SK-N-SH treated with all-trans-retinoic acid at 6 μM for 48 hours (cell line): Measurements from ENCODE around the gene GCNT2.

ENCODE experiments used
- ATAC-seq: fragments of 200-7000 bp; cut with Tn5 transposase; 3 replicates; pipeline ENCODE4 v1.9.1; 2020; ENCODE audit warnings: mild to moderate bottlenecking, moderate library complexity
- ARNTL ChIP-seq: fragments of 450-650 bp; formaldehyde crosslinking; IDR thresholded peaks from 2 replicates; pipeline ENCODE4 v1.5.0; 2020; ENCODE audit warnings: low read depth, mild to moderate bottlenecking, moderate library complexity, borderline replicate concordance
- BACH2 ChIP-seq: fragments of 250-450 bp; sonication (Bioruptor Pico); IDR thresholded peaks from 2 replicates; pipeline ENCODE4 v1.9.0; 2021; ENCODE audit warnings: mild to moderate bottlenecking, borderline replicate concordance
- CSDC2 ChIP-seq: fragments of 250-450 bp; sonication (Bioruptor Pico); IDR thresholded peaks from 2 replicates; pipeline ENCODE4 v1.5.0; 2020; ENCODE audit warnings: mild to moderate bottlenecking, moderate library complexity
- CSRNP3 ChIP-seq: fragments of 250-450 bp; sonication (Bioruptor Pico); IDR thresholded peaks from 2 replicates; pipeline ENCODE4 v1.5.1; 2021; ENCODE audit warnings: mild to moderate bottlenecking, moderate library complexity
- ESRRG ChIP-seq: fragments of 250-450 bp; sonication (Bioruptor Pico); IDR thresholded peaks from 2 replicates; pipeline ENCODE4 v1.6.1; 2021; ENCODE audit warnings: mild to moderate bottlenecking
- GLIS3 ChIP-seq: fragments of 250-450 bp; sonication (Bioruptor Pico); IDR thresholded peaks from 2 replicates; pipeline ENCODE4 v1.5.0; 2020; ENCODE audit warnings: mild to moderate bottlenecking, moderate library complexity
- ISL1 ChIP-seq: fragments of 250-450 bp; sonication (Bioruptor Pico); IDR thresholded peaks from 2 replicates; pipeline ENCODE4 v2.1.2; 2022; ENCODE audit warnings: mild to moderate bottlenecking, moderate library complexity
- OSR1 ChIP-seq: fragments of 250-450 bp; sonication (Bioruptor Pico); IDR thresholded peaks from 2 replicates; pipeline ENCODE4 v1.8.0; 2022; ENCODE audit warnings: moderate library complexity, mild to moderate bottlenecking, inconsistent platforms
- PPARA ChIP-seq: fragments of 250-450 bp; sonication (Bioruptor Pico); IDR thresholded peaks from 2 replicates; pipeline ENCODE4 v1.5.0; 2020; ENCODE audit warnings: mild to moderate bottlenecking, borderline replicate concordance
- RARB ChIP-seq: fragments of 250-450 bp; sonication (Bioruptor Pico); IDR thresholded peaks from 2 replicates; pipeline ENCODE4 v1.8.0; 2021; ENCODE audit warnings: mild to moderate bottlenecking, moderate library complexity
- TCF4 ChIP-seq: fragments of 250-450 bp; sonication (Bioruptor Pico); IDR thresholded peaks from 2 replicates; pipeline ENCODE4 v1.8.0; 2021; ENCODE audit warnings: mild to moderate bottlenecking, moderate library complexity, borderline replicate concordance
- TOX ChIP-seq: fragments of 250-450 bp; sonication (Bioruptor Pico); IDR thresholded peaks from 2 replicates; pipeline ENCODE4 v1.8.0; 2021; ENCODE audit warnings: mild to moderate bottlenecking, moderate library complexity, borderline replicate concordance
- TSHZ2 ChIP-seq: fragments of 250-450 bp; sonication (Bioruptor Pico); IDR thresholded peaks from 2 replicates; pipeline ENCODE4 v1.5.0; 2020; ENCODE audit warnings: mild to moderate bottlenecking, moderate library complexity
- ZC3H10 ChIP-seq: fragments of 250-450 bp; sonication (Bioruptor Pico); IDR thresholded peaks from 2 replicates; pipeline ENCODE4 v1.5.1; 2021; ENCODE audit warnings: mild to moderate bottlenecking, moderate library complexity
- ZFP3 ChIP-seq: fragments of 250-450 bp; sonication (Bioruptor Pico); IDR thresholded peaks from 2 replicates; pipeline ENCODE4 v1.5.0; 2020; ENCODE audit warnings: mild to moderate bottlenecking, moderate library complexity
- ZFP30 ChIP-seq: fragments of 450-650 bp; formaldehyde crosslinking; IDR thresholded peaks from 2 replicates; pipeline ENCODE4 v1.5.0; 2022; ENCODE audit warnings: mild to moderate bottlenecking, moderate library complexity
- ZNF70 ChIP-seq: fragments of 450-650 bp; formaldehyde crosslinking; IDR thresholded peaks from 2 replicates; pipeline ENCODE4 v1.5.0; 2020; ENCODE audit warnings: mild to moderate bottlenecking, moderate library complexity
- ZNF8 ChIP-seq: fragments of 450-650 bp; formaldehyde crosslinking; IDR thresholded peaks from 2 replicates; pipeline ENCODE4 v1.5.0; 2020; ENCODE audit warnings: mild to moderate bottlenecking, moderate library complexity
- TF ChIP-seq, protein P1 (sequence below): fragments of 250-450 bp; sonication (Bioruptor Pico); IDR thresholded peaks from 2 replicates; pipeline ENCODE4 v1.5.1; 2020; ENCODE audit warnings: low read depth, mild to moderate bottlenecking, moderate library complexity
- TF ChIP-seq, protein P2 (sequence below): fragments of 250-450 bp; sonication (Bioruptor Pico); IDR thresholded peaks from 2 replicates; pipeline ENCODE4 v1.8.0; 2021; ENCODE audit warnings: low read depth, mild to moderate bottlenecking, moderate library complexity, borderline replicate concordance

GCNT2 gene

GRCh38 chr6:10591422-10592160 lies 70.4 kb downstream of the GCNT2 start:
- ATAC-seq = no peak
- TF ChIP-seq, protein P1, sequence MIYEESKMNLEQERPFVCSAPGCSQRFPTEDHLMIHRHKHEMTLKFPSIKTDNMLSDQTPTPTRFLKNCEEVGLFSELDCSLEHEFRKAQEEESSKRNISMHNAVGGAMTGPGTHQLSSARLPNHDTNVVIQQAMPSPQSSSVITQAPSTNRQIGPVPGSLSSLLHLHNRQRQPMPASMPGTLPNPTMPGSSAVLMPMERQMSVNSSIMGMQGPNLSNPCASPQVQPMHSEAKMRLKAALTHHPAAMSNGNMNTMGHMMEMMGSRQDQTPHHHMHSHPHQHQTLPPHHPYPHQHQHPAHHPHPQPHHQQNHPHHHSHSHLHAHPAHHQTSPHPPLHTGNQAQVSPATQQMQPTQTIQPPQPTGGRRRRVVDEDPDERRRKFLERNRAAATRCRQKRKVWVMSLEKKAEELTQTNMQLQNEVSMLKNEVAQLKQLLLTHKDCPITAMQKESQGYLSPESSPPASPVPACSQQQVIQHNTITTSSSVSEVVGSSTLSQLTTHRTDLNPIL (CRISPR knock-in tag) = no peak
- TF ChIP-seq PPARA = no peak
- no peak for TF ChIP-seq RARB
- TF ChIP-seq TCF4 (CRISPR knock-in tag) = no peak
- no peak for TF ChIP-seq TSHZ2
- no peak for TF ChIP-seq ZFP30 (CRISPR knock-in tag)
- no peak for TF ChIP-seq ZC3H10 (CRISPR knock-in tag)
- no peak for TF ChIP-seq ESRRG
- no peak for TF ChIP-seq ARNTL (CRISPR knock-in tag)
- TF ChIP-seq BACH2 = no peak
- TF ChIP-seq, protein P2, sequence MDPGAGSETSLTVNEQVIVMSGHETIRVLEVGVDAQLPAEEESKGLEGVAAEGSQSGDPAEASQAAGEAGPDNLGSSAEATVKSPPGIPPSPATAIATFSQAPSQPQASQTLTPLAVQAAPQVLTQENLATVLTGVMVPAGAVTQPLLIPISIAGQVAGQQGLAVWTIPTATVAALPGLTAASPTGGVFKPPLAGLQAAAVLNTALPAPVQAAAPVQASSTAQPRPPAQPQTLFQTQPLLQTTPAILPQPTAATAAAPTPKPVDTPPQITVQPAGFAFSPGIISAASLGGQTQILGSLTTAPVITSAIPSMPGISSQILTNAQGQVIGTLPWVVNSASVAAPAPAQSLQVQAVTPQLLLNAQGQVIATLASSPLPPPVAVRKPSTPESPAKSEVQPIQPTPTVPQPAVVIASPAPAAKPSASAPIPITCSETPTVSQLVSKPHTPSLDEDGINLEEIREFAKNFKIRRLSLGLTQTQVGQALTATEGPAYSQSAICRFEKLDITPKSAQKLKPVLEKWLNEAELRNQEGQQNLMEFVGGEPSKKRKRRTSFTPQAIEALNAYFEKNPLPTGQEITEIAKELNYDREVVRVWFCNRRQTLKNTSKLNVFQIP (CRISPR knock-in tag) = no peak
- TF ChIP-seq CSDC2 (CRISPR knock-in tag) = no peak
- TF ChIP-seq GLIS3 (CRISPR knock-in tag) = no peak
- no peak for TF ChIP-seq CSRNP3 (CRISPR knock-in tag)
- no peak for TF ChIP-seq ZNF8 (CRISPR knock-in tag)
- TF ChIP-seq OSR1 (CRISPR knock-in tag) = no peak

GRCh38 chr6:10595731-10596664 lies 74.8 kb downstream of the GCNT2 start:
- TF ChIP-seq, protein P1 (CRISPR knock-in tag) = no peak
- ATAC-seq = no peak

GRCh38 chr6:10597499-10598001 lies 76.4 kb downstream of the GCNT2 start:
- no peak for ATAC-seq
- TF ChIP-seq PPARA (no peak), ZNF70 (CRISPR knock-in tag) (no peak), BACH2 (no peak), CSRNP3 (CRISPR knock-in tag) (no peak), TSHZ2 (no peak), ZC3H10 (CRISPR knock-in tag) (no peak), TOX (CRISPR knock-in tag) (no peak), ISL1 (CRISPR knock-in tag) (no peak), ZFP30 (CRISPR knock-in tag) (no peak), ZFP3 (no peak), CSDC2 (CRISPR knock-in tag) (no peak), ZNF8 (CRISPR knock-in tag) (no peak), GLIS3 (CRISPR knock-in tag) (no peak), ARNTL (CRISPR knock-in tag) (no peak)
- TF ChIP-seq, protein P1 (CRISPR knock-in tag) = no peak
